Activated naive CD8-positive, alpha-beta T cell treated with anti-CD3 and anti-CD28 coated beads, Interleukin-2, amount 10 ng/mL, durations not matched to agents 7 days and 5 days (primary cell): ENCODE data around the gene SLC8B1. TPM values are rescaled to one million over a fixed set of nuclear protein-coding genes. Genes with fewer than 3 reads are reported as not detected.

Experiments used
- ATAC-seq: fragments of 150-1000 bp; cut with Tn5 transposase; one replicate; pipeline ENCODE4 v1.10.0; 2021; ENCODE audit warnings: low read depth, moderate library complexity
- POLR2A ChIA-PET: fragments of 350-600 bp; sonication (Branson Sonifier 250); formaldehyde crosslinking; loops from one replicate; lab custom pipeline; 2021; ENCODE audit warnings: antibody characterized with exemption; lab: Charles Lee
- DNase-seq: peaks from one replicate; pipeline ENCODE4 v3.0.0; 2021
- H3K27ac Mint-ChIP-seq: one replicate; pipeline ENCODE4 v1.8.0; 2022; ENCODE audit warnings: mild to moderate bottlenecking, mixed read lengths
- H3K27me3 Mint-ChIP-seq: one replicate; pipeline ENCODE4 v1.8.0; 2022; ENCODE audit warnings: mild to moderate bottlenecking, moderate library complexity, mixed read lengths
- H3K36me3 Mint-ChIP-seq: one replicate; pipeline ENCODE4 v1.8.0; 2021; ENCODE audit warnings: mild to moderate bottlenecking, mixed read lengths
- H3K4me1 Mint-ChIP-seq: one replicate; pipeline ENCODE4 v1.8.0; 2021; ENCODE audit warnings: mixed read lengths
- H3K4me3 Mint-ChIP-seq: one replicate; pipeline ENCODE4 v1.8.0; 2022; ENCODE audit warnings: mild to moderate bottlenecking, moderate library complexity, mixed read lengths
- H3K9me3 Mint-ChIP-seq: one replicate; pipeline ENCODE4 v1.8.0; 2021; ENCODE audit warnings: mixed read lengths
- total RNA-seq, 2 experiments: library from RNA; stranded (reverse); gene quantifications; one replicate each; pipeline ENCODE4 v1.2.3, GENCODE V29; 2021

SLC8B1 gene
- total RNA-seq, 2 experiments from 2014 or later, result 42.1 to 42.4 TPM

DNA sequence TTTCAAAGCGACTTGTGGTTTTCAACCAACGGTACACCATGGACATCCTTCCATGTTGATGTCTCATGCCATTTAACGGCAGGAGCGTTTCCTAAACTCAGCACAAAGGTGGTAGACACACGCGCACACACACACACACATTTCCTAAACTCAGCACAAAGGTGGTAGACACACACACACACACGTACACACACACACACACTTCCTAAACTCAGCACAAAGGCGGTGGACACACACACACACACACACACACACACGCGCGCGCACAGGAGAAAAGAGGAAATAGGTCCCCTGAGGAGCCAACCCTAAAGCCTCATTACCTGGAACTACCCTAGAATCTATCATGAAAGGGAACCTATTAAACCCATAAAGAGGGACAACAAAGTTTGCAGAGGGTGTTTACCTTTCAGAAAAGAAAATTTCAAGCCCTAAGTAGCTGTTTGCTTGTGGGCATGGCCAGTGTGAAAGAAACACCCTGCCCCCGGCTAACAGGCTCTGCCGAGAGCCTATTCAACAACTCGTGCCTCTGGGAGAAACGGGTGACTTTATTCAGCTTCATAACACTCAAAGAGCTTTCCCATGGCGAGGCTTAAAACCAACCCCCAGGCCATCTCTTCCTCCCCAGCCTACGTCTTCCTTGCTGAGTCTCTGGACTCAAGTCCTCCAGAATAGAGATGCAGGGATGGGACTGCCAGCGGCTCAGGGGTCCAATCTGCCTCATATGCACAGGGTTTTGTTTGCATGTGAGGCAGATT, 31.8 kb downstream of the SLC8B1 start:
- Mint-ChIP-seq H3K27me3 (no peaks in the 10 kb centered on the region), H3K36me3 (peaks cover 29% of the 10 kb centered on the region), H3K9me3 (no peaks in the 10 kb centered on the region), H3K4me1 (peaks cover 15% of the 10 kb centered on the region), H3K27ac (peak overlapping the region; percentile 84), H3K4me3 (peak overlapping the region; percentile 50)
- ATAC-seq (peak; percentile 66), DNase-seq (peak; percentile 61)
- POLR2A ChIA-PET, result interaction anchor here (1.0 kb wide), 1 partner anchor 18 kb away, joined by 3 read pairs; no protein-coding TSS in a partner anchor

DNA sequence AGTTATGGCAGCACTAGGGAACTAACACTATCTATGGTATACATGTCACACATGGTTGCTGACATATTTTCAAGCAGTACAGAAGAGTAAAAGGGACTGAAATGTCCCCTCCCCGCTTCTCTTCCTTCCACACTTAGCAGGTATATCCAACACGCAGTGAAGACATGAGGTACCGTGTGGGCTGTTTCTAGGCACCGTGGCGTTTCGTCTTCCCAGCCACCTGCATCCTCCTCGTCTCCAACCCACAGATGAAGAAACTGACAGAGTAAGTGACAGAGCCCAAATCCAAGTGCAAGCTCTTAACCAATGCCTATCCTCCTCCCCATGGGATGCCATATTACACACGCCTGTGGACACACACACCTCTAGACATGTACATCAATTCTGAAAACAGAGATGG, 32.4 kb downstream of the SLC8B1 start:
- peaks cover 15% of the 10 kb centered on the region for H3K4me1 Mint-ChIP-seq
- H3K27ac Mint-ChIP-seq, result peak overlapping the region; percentile 84
- H3K27me3 Mint-ChIP-seq, result no peaks in the 10 kb centered on the region
- H3K9me3 Mint-ChIP-seq, result no peaks in the 10 kb centered on the region
- DNase-seq, result no peak
- peak overlapping the region; percentile 50 for H3K4me3 Mint-ChIP-seq
- no peak for ATAC-seq
- POLR2A ChIA-PET, result no interaction called here
- peaks cover 29% of the 10 kb centered on the region for H3K36me3 Mint-ChIP-seq

DNA sequence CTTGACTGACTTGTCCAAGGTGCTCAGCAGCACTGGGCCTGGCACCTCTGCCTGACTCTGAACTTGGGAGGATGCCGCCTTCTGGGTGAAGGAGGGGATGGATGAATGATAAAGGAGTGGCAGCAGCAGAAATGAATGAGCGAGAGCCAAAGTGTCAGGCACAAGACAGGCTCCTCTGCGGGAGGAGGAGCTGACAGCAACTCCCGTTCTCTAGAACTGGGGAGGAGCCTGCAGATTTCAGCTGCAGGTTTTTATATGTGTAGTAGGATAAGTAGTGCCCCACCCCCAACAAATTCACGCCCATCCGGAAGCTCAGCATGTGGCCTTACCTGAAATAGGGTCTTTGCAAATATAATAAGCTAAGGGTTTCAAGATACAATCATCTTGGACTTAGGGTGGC, 33.1 kb downstream of the SLC8B1 start:
- DNase-seq (no peak), ATAC-seq (no peak)
- Mint-ChIP-seq H3K36me3 (peaks cover 27% of the 10 kb centered on the region), H3K27ac (peak overlapping the region; percentile 33), H3K4me3 (no peak overlapping the region), H3K4me1 (peaks cover 15% of the 10 kb centered on the region), H3K27me3 (no peaks in the 10 kb centered on the region), H3K9me3 (no peaks in the 10 kb centered on the region)
- POLR2A ChIA-PET, result no interaction called here

DNA sequence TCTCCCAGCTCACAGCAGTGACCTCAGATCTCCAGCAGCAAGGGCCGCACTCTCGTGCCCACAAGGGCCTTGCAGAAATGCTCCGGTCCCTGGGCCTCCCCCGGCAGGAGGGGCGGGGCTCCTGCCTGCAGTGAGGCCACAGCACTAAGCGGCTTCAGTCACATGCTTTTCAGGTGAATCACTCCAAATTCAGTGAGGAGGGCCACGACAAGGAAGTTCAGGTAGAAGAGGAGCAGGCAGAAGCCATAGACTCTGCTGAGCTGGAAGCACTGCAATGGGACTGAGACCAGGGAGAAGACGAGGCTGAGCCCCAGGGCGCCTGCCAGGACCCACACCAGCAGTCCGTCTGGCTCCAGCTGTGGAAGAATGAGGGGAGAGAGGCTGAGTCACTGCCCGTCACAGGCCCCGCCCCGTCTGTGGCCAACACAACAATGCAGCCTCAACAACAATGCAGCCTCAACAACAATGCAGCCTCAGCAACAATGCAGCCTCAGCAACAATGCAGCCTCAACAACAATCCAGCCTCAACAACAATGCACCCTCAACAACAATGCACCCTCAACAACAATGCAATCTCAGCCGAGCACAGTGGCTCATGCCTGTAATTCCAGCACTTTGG, 35.2 kb downstream of the SLC8B1 start:
- H3K4me1 Mint-ChIP-seq, result peaks cover 15% of the 10 kb centered on the region
- H3K27me3 Mint-ChIP-seq, result no peaks in the 10 kb centered on the region
- H3K27ac Mint-ChIP-seq, result peak overlapping the region; percentile 51
- H3K36me3 Mint-ChIP-seq, result peaks cover 21% of the 10 kb centered on the region
- DNase-seq (no peak), ATAC-seq (no peak)
- no peak overlapping the region for H3K4me3 Mint-ChIP-seq
- no peaks in the 10 kb centered on the region for H3K9me3 Mint-ChIP-seq
- POLR2A ChIA-PET, result no interaction called here

DNA sequence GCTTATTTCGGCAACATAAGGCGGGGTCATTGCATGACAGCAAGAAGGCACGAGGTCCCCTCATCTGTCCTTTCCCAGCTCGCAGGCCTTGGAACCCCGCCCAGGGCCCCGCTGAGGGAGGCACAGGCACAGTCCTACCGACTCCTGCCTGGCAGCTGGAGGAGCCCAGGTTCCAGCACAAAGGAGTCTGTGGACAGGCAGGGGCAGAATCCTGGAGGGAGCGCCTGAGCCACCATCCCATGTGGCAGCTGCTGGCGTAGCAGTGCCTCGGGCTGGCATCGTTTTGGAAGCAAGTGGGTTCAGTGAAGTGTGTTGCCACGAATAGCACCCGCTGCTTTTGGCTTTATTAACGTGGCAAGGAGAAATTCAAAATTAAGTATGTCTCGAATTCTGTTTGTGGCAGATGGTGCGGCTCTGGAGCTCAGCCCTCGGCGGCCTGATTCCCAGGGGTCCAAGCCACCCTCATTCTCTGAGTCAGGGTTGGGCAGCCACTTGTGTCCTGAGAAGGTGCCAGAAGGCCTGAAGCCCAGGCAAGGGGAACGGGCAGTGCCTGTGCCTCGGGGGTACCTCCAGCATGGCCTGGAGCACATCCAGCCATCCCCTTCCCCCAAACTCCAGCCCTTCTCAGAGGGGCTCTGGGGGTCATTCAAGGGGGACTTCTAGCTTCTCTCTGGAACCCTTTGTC, 35.9 kb downstream of the SLC8B1 start:
- Mint-ChIP-seq H3K36me3 (peaks cover 18% of the 10 kb centered on the region), H3K27ac (no peak overlapping the region), H3K9me3 (no peaks in the 10 kb centered on the region), H3K4me1 (peaks cover 15% of the 10 kb centered on the region), H3K27me3 (no peaks in the 10 kb centered on the region), H3K4me3 (no peak overlapping the region)
- ATAC-seq (no peak), DNase-seq (no peak)
- POLR2A ChIA-PET, result interaction anchor here (0.5 kb wide), 1 partner anchor 10 kb away, joined by 4 read pairs; no protein-coding TSS in a partner anchor

DNA sequence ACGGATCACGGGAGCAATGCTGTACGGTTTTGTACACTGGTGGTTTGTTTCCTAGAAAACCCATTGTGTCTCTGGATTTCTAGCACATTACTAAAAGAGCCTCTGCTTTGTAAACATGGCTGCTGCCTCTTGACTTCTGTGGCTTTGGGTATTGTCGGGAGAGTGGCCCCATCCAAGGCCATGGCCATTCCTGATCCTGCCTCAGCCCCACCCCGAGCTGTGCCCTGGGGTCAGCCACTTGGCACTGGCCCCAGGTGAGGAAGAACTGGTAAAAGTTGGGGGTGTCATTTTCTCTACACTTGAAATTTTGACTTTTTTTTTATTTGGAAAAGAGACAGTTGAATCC, 36.5 kb downstream of the SLC8B1 start:
- POLR2A ChIA-PET, result no interaction called here
- no peaks in the 10 kb centered on the region for H3K9me3 Mint-ChIP-seq
- H3K4me3 Mint-ChIP-seq, result no peak overlapping the region
- no peak overlapping the region for H3K27ac Mint-ChIP-seq
- ATAC-seq, result no peak
- H3K27me3 Mint-ChIP-seq, result no peaks in the 10 kb centered on the region
- peaks cover 13% of the 10 kb centered on the region for H3K36me3 Mint-ChIP-seq
- peaks cover 13% of the 10 kb centered on the region for H3K4me1 Mint-ChIP-seq
- no peak for DNase-seq

DNA sequence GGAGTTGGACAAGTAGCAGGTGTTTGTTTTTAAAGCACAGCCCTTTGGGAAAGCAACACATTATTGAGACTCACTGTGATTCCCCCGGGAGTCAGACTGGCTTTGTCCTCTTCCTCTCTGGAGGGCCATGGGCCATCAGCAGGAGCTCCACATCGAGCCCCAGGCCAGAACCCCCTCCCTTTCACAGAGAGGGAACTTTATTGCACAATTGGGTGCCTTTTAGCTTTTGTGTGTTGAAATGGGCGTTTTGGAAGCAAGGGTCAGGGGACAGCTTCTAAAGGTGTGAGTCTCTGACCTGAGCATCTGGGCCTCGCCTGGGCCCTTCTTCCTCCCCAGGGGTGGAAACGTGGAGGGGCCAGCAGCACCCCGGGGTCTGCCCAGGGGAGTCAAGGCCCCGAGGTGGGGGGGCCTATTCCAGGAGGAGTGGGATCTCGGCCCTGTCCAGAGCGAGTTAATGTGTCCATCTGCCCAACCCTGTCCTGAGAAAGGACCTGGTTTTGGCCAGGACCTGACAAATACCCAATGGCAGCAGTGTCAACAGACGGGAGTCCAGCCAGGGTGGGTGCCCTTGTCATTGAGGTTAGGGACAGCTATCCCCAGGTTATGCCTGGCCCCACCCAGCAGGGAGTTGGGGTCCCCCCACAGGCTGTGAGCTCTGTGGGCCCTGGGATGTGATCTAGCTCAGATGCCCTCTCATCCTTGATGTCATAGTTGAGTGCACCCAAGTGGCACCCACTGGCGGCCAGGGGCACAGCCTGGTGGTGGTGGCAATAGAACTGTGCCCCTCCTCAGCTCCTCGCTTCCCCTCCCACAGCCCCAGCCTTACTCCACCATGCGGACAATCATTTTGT, 37.1 kb downstream of the SLC8B1 start:
- DNase-seq (no peak), ATAC-seq (no peak)
- no peak overlapping the region for H3K27ac Mint-ChIP-seq
- H3K36me3 Mint-ChIP-seq, result peaks cover 12% of the 10 kb centered on the region
- no peak overlapping the region for H3K4me3 Mint-ChIP-seq
- no peaks in the 10 kb centered on the region for H3K27me3 Mint-ChIP-seq
- POLR2A ChIA-PET, result no interaction called here
- no peaks in the 10 kb centered on the region for H3K9me3 Mint-ChIP-seq
- H3K4me1 Mint-ChIP-seq, result peaks cover 7% of the 10 kb centered on the region

DNA sequence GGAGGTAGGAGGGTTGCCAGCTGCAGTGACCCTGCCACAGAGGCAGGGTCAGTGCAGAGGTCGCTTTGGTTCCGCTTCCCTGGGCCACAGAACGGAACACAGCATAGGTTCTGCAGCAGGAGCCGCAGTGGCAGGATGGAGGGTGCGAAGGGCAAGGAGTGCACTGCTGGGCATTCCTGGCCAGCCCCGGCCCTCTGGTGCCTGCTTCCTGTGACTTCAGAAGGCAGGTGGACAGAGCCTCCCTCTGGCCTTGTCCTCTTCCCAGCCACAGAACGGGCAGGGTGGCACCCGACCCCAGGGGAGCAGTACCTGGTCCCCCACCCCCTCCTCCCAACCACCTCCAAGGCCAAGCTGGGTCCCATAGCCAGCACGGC, 37.7 kb downstream of the SLC8B1 start:
- H3K9me3 Mint-ChIP-seq, result no peaks in the 10 kb centered on the region
- no peaks in the 10 kb centered on the region for H3K27me3 Mint-ChIP-seq
- H3K4me1 Mint-ChIP-seq, result peaks cover 2% of the 10 kb centered on the region
- peaks cover 7% of the 10 kb centered on the region for H3K36me3 Mint-ChIP-seq
- POLR2A ChIA-PET, result no interaction called here
- ATAC-seq, result no peak
- peak overlapping the region; percentile 64 for H3K27ac Mint-ChIP-seq
- H3K4me3 Mint-ChIP-seq, result no peak overlapping the region
- no peak for DNase-seq

DNA sequence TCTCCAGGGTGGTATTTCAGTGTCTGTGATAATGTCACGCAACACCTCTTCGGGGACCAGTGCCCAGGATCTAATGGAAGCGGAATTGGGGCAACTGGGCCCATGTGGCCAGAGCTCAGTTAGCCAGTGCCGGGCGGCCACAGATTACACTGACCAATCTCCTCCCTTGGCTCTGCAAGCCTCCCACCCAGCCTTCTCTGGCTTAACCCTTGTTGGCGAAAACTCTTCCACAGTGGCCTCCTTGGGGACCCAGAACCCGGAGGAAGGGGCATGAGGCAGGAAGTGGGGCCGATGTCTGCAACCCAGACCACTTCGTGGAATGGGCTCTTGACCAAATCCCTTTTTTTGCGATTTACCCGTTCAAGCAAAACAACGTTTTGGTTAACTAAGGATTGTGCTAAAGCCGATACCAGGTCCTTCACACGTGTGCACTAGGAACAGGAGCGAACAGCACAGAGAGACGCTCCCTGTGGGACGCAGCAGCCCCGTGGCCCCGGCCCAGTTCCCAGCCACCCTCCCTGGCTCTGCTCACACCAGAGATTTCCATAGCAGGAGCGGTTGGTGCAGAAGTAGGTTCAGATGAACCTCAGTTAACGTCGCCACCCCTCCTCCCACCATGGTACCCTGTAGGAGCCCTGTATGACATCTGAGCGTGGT, 38.2 kb downstream of the SLC8B1 start:
- peaks cover 5% of the 10 kb centered on the region for H3K36me3 Mint-ChIP-seq
- no peaks in the 10 kb centered on the region for H3K27me3 Mint-ChIP-seq
- no peak for ATAC-seq
- no peaks in the 10 kb centered on the region for H3K9me3 Mint-ChIP-seq
- POLR2A ChIA-PET, result no interaction called here
- peaks cover under 1% of the 10 kb centered on the region for H3K4me1 Mint-ChIP-seq
- DNase-seq, result no peak
- peak overlapping the region; percentile 64 for H3K27ac Mint-ChIP-seq
- H3K4me3 Mint-ChIP-seq, result no peak overlapping the region

DNA sequence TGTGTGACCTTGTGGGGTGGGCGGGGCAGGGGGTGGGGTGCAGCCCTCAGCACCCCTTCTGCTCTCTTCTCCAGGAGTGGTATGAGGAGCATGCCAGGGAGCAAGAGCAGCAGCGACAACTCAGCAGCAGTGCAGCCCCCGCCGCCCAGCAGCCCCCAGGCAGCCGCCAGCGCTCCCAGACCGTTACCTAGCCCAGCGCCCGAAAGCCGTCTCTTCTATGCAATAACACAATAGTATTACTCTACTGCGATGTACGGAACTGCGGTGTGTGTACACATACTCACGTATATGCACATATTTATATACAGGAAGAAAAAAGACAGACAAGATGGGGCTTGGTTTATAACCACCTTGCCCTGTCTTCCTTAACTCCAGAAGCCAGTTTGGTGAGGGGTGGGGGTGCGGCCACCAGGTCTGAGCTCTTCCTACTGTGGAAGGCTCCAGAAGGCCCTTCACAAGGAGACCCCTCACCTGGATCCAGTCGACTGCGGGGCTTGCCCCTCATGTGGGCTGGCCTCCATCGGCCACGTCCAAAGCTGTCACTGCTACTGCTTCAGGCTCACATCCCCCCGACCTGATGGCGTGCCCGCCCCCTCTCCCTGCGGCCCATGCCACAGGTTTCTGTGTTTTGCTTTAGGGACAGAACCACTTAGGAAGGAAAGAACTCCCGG, 38.9 kb downstream of the SLC8B1 start:
- no peak overlapping the region for H3K4me3 Mint-ChIP-seq
- no peaks in the 10 kb centered on the region for H3K27me3 Mint-ChIP-seq
- no peak for ATAC-seq
- H3K4me1 Mint-ChIP-seq, result no peaks in the 10 kb centered on the region
- H3K36me3 Mint-ChIP-seq, result peaks cover 3% of the 10 kb centered on the region
- POLR2A ChIA-PET, result interaction anchor here (0.7 kb wide), 1 partner anchor 11 kb away, joined by 4 read pairs; no protein-coding TSS in a partner anchor
- no peak overlapping the region for H3K27ac Mint-ChIP-seq
- H3K9me3 Mint-ChIP-seq, result no peaks in the 10 kb centered on the region
- no peak for DNase-seq

DNA sequence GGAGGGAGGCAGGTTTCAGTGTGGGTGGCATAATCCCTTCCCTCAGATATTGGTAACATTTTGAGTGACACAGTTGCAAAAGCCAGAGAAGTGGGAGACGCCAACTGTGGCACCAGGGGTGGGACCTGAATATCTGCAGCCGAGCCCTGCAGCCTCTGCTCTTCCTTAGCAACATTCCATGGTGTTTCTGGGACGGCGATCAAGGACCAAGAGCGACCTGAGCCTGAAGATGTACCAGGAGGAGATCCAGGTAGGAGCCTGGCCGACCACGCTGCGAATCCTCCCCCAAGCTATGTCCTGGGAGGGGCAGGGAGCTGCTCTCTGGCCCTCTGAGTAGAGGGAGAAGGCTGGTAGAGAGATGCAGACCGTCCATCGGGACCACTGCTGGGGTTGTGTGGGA, 41.8 kb downstream of the SLC8B1 start:
- no peaks in the 10 kb centered on the region for H3K4me1 Mint-ChIP-seq
- H3K27ac Mint-ChIP-seq, result no peak overlapping the region
- H3K36me3 Mint-ChIP-seq, result peaks cover 2% of the 10 kb centered on the region
- H3K4me3 Mint-ChIP-seq, result no peak overlapping the region
- H3K27me3 Mint-ChIP-seq, result no peaks in the 10 kb centered on the region
- no peak for ATAC-seq
- POLR2A ChIA-PET, result no interaction called here
- H3K9me3 Mint-ChIP-seq, result no peaks in the 10 kb centered on the region
- no peak for DNase-seq

DNA sequence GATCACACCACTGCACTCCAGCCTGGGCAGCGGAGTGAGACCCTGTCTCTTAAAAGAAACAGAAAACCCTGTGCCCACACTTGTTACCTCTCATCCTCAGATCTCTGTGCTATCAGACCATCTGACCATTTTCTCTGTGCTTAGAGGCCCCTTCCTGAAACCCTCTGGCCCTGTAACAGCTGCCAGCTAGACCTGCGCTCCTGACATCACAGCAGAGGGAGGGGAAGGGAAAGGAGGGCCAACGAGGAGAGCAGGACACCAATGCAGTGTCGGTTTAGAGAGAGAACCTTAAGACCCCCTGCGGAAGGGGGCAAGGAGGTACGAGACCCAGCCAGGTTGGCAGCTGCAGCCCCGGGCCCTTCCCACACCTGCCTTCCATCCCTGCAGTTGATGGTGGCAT, 42.4 kb downstream of the SLC8B1 start:
- Mint-ChIP-seq H3K4me3 (no peak overlapping the region), H3K27me3 (no peaks in the 10 kb centered on the region), H3K9me3 (no peaks in the 10 kb centered on the region), H3K36me3 (peaks cover 2% of the 10 kb centered on the region), H3K27ac (no peak overlapping the region), H3K4me1 (no peaks in the 10 kb centered on the region)
- DNase-seq, result no peak
- no peak for ATAC-seq
- POLR2A ChIA-PET, result no interaction called here
